H54 (cell line): Measurements from ENCODE around the gene TMEM39A.

Experiments used
- DNase-seq: peaks from one replicate; pipeline ENCODE4 v3.0.0; 2011; ENCODE audit warnings: low spot score, mixed read lengths; ENCODE audit not compliant: insufficient read length
- FAIRE-seq: peaks from 3 replicates; lab custom pipeline; 2011; peaks lifted over from hg19 to GRCh38; lab: Jason Lieb, UNC
- POLR2A ChIP-seq: IDR thresholded peaks from 2 replicates; pipeline ENCODE4 v1.6.1; 2011; ENCODE audit warnings: low read depth, mild to moderate bottlenecking, low read length

Gene TMEM39A

DNA sequence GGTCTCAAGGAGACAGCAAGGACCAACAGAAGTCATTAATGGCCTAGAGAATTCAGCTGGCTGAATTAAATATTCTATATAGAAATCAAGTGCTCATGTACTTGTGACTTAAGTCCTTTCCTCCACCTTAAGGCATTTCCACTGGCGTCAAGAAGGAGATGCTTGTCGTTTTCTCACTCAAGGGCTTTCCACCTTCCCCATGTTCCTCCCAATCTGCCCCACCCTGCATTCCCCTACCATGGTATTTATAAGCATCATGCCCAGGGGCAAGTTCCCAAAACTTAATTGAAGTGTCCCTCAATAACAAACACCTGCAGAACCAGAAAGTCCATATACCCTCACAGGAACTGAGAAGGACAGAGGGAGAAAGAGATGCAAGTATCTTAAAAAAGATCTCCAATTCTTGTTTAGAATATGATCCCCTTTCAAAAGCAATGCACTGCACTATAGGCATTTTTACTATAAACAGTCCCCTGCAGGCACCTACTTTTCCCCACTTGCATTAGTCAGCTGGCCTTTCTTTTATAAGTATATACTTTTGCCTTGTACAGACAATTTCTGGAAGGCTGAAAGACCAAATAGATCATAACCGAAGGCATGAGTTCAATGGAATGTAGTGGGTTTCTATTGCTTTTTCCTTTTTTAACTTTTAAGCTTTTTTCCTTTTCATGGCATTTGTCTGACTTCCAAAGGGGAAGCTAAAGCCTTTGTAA, 29.6 kb downstream of the TMEM39A start:
- no peak for TF ChIP-seq POLR2A
- no peak for DNase-seq
- FAIRE-seq: no peak

DNA sequence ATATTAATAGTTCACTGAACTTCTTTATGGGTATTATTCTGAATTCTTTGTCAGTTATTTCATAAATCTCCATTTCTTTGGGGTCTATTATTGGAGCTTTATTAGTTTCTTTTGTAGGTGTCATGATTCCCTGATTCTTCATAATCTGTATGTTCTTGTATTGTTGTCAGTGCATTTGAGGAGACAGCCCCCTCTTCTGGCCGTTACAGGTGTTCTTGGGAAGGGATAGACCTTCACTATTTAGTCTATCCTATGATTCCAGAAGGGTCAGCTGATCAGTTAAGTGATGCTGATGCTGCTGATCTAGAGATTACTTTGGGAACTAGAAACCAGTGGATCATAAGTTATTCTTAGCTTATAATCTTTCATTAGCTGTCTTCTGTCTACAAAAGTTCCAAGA, 34.9 kb downstream of the TMEM39A start:
- no peak for TF ChIP-seq POLR2A
- DNase-seq: no peak
- FAIRE-seq: no peak

DNA sequence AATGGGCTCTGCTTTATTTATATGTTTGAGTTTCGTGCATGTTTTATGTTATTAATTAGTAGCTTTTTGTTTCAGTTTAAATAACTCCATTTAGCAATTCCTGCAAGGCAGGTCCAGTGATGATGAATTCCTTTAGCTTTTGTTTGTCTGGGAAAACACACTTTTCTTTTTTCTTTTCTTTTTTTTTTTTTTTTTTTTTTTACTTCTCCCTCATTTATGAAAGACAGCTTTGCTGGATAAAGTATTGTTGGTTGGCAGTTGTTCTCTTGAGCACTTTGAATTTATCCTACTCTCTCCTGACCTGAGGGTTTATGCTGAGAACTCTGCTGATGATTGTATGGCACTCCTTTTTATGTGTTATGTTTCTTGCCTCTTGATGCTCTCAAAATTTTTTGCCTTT, 35.7 kb downstream of the TMEM39A start:
- DNase-seq (no peak), FAIRE-seq (no peak)
- no peak for TF ChIP-seq POLR2A

DNA sequence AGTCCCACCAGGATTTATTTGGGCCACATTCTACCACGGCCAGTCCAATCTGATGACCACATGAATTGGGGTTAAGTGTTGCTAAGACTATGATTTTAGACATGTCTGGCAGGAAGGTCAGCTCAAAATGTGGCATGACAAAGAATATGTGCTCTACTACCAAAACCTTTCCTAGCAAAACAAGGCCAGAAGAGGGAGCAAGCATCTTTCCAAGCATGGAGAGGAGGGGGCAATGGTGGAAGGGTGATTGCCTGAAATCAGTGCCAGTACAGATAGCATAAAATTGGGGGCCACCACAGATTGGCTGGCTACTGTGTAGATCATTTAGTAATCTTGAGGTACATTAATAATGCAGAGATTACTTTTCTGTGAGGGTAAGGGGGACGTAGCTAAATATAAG, 43.2 kb downstream of the TMEM39A start:
- no peak for TF ChIP-seq POLR2A
- FAIRE-seq (no peak), DNase-seq (no peak)

DNA sequence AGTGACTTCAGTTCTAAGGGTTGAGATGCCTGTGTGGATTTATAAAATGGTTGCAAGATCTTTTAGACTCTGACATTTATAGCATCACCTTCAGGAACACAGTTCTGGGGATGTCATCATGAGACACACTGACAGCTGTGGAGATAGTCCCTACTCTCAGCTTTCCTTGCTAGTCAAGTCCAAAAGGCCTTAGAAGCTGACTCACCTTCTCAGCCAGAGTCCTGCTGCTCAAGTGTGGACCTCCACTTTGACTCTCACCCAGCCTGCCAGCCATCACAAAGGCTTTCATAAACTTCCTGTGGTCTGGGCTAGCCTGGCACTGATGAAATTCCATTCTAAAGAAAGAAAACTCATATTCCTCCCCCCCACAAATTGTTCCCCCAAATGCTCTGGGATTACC, 44.8 kb downstream of the TMEM39A start:
- DNase-seq (no peak), FAIRE-seq (no peak)
- no peak for TF ChIP-seq POLR2A

DNA sequence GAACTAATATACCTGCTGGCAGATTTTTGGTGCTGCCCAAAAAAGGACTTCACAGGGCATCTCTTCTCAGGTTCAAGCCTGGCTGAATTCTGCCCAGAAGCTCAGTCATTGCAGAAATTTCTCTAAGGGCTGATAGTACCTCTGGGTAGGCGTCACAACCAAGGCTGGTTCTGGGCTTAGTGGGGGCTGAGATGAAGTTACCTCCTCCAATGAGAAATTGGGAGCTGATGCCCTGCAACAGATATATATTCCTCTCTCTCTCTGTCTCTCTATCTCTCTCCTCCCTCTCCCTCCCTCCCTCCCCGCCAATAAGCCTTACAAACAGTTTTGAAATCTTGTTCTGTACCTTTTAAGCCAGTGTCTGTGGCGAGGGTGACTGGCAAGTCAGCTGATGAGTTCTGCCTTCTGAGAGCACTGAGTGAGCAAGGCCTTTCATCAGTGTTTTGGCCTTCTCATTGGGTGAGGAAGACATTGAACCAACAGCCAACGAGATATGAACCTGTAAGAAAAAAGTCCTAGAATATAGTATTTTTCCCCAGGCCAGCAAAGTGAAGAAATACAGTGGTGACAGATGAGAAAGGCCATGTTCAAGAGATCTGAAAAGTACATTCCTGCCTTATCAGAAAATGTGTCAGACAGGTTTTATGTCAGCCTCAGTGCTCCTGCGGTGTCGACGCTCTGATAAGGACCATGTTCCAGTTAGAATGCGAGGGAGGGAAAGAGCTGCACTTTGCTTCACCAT, 45.5 kb downstream of the TMEM39A start:
- FAIRE-seq (no peak), DNase-seq (no peak)
- no peak for TF ChIP-seq POLR2A

DNA sequence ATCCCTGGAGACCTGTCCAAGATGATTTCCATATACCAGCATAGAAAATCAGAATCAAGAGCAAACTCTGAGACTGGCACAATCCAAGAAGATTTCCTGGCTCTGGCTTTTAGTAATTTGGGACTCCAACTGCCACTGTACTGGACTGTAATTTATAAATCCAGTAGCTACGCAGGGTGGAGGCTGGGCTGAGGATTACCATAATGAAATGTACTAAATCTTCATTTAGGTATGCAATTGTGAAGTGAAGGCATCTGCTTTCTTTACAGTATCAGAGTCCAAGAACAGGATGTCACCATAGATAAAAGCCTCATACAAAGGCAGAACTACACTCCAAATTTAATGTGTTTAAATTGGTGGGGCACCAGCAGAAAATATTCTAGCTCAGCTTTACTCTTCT, 46.5 kb downstream of the TMEM39A start:
- DNase-seq: no peak
- no peak for TF ChIP-seq POLR2A
- no peak for FAIRE-seq

DNA sequence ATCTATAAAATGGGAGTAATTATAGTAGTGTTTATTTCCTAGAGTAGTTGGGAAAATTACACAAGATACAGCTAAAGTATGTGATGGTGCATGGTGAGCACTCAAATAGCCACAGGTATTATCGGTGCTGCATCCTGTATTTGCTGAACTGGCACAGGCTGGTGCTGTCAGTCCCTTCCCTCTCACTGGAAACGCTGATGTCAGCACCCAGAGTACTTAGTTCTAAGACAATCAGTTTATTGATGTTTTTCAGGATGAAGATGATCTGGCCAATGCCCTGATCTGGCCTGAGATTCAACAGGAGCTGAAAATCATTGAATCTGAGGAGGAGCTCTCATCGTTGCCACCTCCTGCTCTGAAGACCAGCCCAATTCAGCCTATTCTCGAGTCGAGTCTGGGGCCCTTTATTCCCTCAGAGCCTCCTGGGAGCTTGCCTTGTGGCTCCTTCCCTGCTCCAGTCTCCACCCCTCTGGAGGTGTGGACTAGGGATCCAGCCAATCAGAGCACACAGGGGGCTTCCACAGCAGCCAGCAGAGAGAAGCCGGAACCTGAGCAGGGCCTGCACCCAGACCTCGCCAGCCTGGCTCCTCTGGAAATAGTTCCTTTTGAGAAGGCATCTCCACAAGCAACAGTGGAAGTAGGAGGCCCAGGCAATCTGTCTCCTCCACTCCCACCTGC, 49.7 kb downstream of the TMEM39A start:
- DNase-seq (no peak), FAIRE-seq (no peak)
- TF ChIP-seq POLR2A: no peak

DNA sequence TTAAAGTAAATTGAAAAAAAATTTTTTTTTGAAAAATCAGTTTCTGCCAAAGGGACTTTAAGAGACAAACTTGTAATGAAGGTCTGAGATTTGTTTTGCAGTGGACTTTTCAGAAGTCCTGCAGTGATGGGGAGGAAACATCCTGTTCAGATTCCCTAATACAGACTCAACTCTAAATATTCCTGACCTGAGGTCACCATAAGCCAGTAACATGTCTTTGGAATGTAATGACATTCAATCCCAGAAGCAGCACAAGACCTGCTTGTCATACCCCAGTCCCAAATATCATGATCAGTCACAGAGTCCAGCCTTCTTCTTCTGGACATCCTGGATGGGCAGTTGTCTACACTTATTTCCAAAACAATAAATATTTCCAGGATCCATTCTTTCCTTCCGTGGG, 53.6 kb downstream of the TMEM39A start:
- TF ChIP-seq POLR2A: no peak
- FAIRE-seq (no peak), DNase-seq (no peak)

DNA sequence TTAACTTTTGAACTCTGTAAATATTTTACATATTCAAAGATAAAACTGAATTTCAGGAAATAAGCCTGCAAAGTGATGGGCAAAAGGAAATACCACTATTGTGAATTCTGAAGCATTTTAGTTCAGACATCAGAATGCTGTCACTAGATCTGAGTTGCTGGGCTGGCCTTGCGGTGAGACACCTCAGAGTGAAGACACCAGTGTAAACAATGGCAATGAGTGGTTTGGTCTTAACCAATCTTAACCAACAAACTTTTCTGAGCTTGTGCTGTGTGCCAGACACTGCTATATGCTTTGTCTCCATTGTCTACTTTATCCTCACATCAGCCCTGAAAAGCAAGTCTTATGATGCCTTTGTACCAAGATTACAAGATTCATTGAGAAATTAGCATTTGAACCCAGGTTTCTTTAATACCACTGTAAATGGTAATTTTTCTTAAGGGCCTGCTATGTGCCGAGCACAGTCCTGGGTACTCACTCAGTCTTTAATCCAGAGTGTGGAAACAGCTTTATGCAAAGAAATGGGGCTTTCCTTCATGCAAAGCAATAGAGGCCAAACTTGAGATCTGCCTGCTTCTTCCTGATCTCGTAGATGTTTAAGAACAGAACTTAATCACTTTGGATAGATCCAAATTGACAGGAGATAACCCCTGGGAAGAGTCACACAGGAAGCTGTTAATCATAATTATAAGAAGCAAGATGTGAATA, 55.0 kb downstream of the TMEM39A start:
- DNase-seq (no peak), FAIRE-seq (no peak)
- TF ChIP-seq POLR2A: no peak

DNA sequence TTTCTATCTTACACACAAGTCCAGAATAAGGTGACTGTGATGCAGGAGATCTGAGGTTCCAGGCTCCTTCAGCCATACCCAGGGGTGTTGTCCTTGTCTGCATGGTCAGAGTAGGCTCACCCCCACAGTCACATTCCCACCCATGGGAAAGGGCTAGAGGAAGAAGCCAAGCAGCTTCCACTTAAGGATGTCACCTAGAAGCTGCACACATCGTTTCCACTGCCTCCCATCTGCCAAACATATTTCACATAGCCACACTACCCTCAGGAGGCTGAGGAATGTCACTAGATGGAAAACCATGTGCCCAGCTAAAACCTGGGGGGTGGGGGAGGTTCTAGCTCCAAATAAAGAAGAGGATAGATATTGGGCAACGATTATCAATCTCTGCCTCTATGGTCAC, 58.1 kb downstream of the TMEM39A start:
- FAIRE-seq (no peak), DNase-seq (no peak)
- TF ChIP-seq POLR2A: no peak

DNA sequence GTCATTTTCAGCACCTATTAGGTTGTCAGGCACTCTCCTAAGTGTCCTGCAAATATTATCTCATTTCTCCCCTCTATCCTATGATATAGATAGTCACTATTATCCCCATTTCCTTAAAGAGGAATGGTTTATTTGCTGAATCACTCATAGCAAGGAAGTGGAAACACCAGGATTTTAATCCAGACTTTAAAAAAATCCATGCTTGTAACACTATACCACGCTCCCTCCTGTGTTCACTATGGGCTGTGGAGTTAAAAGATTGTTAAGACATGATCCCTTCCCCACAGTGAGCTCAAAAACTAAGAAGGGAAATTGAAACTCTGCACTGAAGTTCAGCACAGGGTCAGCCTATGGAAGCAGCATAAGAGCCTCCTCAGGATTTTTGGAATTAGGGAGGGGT, 60.2 kb downstream of the TMEM39A start:
- no peak for FAIRE-seq
- no peak for DNase-seq
- no peak for TF ChIP-seq POLR2A

DNA sequence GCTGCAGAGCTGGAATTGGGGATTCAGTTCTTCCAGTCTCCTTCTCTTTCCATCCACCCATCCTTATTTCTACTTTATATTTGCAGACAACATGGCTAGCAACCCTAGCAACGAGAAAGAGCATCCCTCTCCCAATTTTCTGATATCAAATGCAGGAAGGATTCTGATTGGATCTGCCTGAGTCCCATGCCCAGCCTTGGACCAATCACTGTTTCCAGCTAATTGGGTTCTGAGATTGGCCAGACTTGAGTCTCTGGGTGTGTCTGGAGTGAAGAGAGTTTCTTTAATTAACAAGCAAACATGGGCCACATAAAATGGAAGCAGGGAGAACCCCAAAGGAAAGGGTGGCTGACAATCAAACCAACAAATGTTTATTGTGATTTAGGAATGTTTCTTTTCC, 60.6 kb downstream of the TMEM39A start:
- FAIRE-seq (no peak), DNase-seq (no peak)
- TF ChIP-seq POLR2A: no peak
